HG03342 (cell line): ENCODE data around the gene SRM.
"Not testable (repeated sequence)": the region's sequence is repeated elsewhere in the genome, so short reads cannot be mapped to it uniquely, and the experiment has no call there.

Source experiments
- ATAC-seq: cut with Tn5 transposase; IDR thresholded peaks from one replicate; pipeline ENCODE4 v1.9.1; 2021; ENCODE audit warnings: mild to moderate bottlenecking, moderate library complexity; ENCODE audit not compliant: unreplicated experiment

Gene SRM

GRCh38 chr1:11045428-11046269 lies 14.2 kb downstream of the SRM start:
- no peak for ATAC-seq

DNA sequence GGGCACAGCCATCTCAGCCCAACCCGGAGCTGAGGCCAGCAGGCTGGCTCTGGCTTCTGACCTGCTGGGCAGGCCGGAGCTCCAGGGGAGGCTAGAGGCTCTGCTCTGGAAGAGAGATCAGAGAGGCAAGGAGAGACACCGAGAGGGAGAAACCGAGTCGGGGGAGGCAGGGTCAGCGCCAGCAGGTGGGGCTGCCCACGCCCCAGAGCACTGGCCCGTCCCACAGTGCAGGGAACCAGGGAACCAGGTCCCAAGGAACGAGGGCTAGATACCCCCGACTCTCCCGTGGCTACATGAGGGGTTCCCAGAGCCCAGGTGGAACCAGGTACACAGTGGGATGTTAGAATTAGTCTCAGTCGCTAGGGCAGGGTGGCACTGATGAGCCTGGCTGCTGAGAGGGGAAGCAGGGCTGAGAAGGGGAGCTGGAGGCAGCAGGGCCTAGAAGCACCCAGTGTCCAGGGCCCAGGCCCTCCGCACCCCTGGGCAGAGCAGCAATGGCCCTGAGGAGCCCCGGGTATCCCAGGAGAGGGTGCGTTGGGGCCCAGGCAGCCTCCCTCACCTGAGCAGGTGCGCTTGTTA lies 14.9 kb downstream of the SRM start:
- ATAC-seq, result no peak

- no peak for ATAC-seq
Observed at GRCh38 chr1:11044086-11044848, 15.6 kb downstream of the SRM start.

GRCh38 chr1:11042995-11043874 lies 16.6 kb downstream of the SRM start:
- ATAC-seq, result no peak

- no peak for ATAC-seq
Observed at GRCh38 chr1:11042065-11042464, 17.8 kb downstream of the SRM start.

- ATAC-seq, result no peak
Observed at GRCh38 chr1:11041048-11041447, 18.8 kb downstream of the SRM start.

GRCh38 chr1:11040105-11040429 lies 19.8 kb downstream of the SRM start:
- not testable (repeated sequence) for ATAC-seq

GRCh38 chr1:11039351-11040104 lies 20.3 kb downstream of the SRM start:
- ATAC-seq, result no peak

DNA sequence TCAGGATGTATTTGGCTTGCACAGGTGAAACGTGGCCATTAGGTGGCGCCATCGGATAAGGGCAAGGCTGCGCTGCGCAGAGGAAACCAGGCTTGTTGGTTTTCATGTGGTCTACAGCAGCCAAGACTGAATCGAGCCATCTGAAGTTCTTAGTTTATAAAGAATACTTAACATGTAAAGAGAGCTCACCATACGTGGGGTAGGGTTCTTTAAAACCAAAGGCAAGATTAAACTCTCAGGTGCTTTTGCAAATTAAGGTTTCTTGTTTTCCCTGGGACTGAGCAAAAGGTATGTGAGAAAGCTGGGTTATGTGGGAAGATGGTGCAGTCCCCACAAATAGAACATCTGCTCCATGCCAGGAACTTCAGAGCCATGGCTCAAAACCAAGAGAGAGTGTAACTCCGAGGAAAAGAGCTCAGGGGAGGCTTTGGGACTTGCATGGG lies 22.1 kb downstream of the SRM start:
- ATAC-seq, result no peak

DNA sequence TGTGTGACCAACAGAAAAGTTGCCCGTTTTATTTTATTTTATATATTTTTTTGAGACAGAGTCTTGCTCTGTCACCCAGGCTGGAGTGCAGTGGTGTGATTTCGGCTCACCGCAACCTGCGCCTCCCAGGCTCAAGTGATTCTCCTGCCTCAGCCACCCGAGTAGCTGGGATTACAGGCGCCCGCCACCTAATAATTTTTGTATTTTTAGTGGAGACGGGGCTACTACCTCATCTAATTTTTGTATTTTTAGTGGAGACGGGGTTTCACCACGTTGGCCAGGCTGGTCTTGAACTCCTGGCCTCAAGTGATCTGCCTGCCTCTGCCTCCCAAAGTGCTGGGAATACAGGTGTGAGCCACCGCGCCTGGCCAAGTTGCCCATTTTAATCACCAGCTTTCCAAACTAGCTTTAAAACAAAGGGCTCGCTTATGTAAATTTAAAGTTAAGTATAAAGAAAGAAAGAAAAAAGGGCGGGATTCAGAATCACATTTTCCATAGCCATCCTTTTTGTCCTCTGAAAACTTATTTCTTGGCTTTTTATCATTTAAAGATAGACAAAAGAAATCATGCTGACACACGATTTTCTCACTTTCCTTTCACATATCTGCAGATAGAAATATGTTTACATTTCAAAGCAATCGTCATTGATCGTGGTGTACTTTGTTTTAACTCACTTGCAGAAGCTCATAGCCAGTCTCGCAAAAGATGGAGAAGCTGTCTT lies 22.6 kb downstream of the SRM start:
- ATAC-seq, result not testable (repeated sequence)

DNA sequence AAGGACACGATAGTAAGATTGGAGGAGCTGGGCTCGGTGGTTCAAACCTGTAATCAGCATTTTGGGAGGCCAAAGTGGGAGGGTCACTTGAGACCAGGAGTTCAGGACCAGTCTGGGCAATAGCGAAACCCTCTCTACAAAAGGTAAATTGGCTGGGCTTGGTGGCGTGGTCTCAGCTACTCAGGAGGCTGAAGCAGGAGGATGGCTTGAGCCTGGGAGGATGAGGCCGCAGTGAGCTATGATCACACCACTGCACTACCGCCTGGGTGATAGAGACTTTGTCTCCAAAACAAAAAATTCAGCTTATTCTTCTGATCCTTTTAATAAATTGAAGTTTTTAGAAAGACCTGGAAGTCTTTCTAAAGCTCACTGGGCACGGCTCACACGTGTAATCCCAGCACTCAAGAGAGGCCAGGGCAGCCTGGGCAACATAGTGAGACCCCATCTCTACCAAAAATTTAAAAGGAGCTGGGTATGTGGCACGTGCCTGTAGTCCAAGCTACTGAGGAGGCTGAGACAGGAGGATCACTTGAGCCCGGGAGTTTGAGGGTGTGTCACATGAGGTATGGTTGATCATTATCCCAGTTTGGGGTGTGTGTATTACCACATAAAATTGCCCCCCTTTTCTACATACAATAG lies 28.1 kb downstream of the SRM start:
- no peak for ATAC-seq

GRCh38 chr1:11030865-11031264 lies 29.0 kb downstream of the SRM start:
- ATAC-seq, result no peak

DNA sequence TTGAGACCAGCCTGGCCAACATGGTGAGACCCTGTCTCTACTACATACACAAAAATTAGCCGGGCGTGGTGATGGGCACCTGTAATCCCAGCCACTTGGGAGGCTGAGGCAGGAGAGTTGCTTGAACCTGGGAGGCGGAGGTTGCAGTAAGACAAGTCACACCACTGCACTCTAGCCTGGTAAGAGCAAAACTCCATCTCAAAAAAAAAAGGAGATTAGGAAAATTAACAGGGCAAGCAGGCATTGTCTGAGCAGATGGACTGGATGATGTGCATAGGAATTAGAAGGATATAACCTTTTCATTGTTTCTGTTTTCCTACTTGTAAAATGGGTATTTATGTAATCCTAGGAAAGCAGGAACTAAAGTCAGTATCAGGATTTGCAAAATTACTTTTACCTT lies 31.8 kb downstream of the SRM start:
- no peak for ATAC-seq

DNA sequence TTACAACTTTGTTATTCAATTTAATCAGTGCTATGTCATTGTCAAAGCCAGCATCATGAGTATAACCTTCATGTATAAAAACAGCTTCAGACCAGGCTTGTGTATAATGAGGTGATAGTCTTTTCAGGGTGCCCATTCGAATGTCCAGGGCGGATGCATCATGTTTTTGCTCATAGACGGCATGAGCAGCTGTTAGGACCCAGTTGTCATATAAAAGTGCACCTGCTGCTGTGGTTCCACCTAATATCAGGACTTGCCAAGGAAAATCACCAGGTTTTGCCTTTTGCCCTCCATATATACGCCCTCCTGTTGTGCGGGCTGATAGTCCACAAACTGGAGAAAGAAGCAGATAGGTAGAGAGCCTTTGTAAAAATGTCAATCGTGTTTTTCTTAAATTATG lies 32.5 kb downstream of the SRM start:
- no peak for ATAC-seq

DNA sequence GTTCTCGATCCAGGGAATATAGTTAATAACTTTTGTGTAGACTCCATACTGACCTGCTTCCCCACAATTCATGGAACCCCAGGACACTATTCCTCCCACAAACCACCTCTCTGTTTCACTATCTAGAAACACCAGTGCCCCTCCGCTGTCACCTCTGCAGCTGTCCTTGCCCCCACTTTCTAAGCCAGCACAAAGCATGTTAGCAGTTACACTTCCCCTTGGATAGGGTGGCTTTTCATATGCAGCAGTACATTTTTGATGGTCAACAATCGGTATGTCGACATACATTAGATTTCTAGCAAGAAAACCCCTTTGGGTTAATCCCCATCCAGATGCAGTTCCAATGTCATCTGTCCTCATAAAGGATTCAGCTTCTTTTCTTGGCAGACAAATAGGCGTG lies 32.9 kb downstream of the SRM start:
- no peak for ATAC-seq

GRCh38 chr1:11026052-11026451 lies 33.8 kb downstream of the SRM start:
- no peak for ATAC-seq

- no peak for ATAC-seq
Observed at GRCh38 chr1:11025618-11026017, 34.2 kb downstream of the SRM start.

DNA sequence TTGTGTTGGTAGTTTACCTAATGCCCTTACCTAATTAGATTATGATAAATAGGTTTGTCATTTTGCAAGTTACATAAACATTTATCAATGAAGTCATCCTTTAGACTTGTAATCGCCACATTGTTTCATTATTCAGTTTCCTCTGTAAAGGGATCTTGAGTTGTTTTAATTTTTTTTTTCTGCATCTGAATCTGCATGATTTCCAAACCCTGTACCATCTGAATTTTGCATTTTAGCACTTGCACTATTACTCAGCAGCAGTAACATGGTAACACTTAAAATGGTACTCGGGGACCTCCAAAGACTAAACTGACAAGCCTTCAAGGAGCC lies 35.0 kb downstream of the SRM start:
- no peak for ATAC-seq

- no peak for ATAC-seq
Observed at GRCh38 chr1:11024154-11024873, 35.5 kb downstream of the SRM start.
